GM18502 (cell line): Measurements from ENCODE around the gene MTHFD2L.
"Not testable (repeated sequence)": the region's sequence is repeated elsewhere in the genome, so short reads cannot be mapped to it uniquely, and the experiment has no call there.

ENCODE experiments used
- ATAC-seq: cut with Tn5 transposase; IDR thresholded peaks from one replicate; pipeline ENCODE4 v1.9.1; 2021; ENCODE audit warnings: mild to moderate bottlenecking; ENCODE audit not compliant: unreplicated experiment, poor library complexity

The MTHFD2L gene

GRCh38 chr4:74181219-74181618 is 23.3 kb downstream of the MTHFD2L start:
- ATAC-seq = no peak

- ATAC-seq = peak; percentile 13
Observed at GRCh38 chr4:74188912-74189311, 31.0 kb downstream of the MTHFD2L start.

- peak; percentile 60 for ATAC-seq
Observed at GRCh38 chr4:74189331-74190043, 31.6 kb downstream of the MTHFD2L start.

GRCh38 chr4:74190332-74190731 is 32.4 kb downstream of the MTHFD2L start:
- ATAC-seq = no peak

- ATAC-seq = no peak
Observed at GRCh38 chr4:74190919-74191397, 33.0 kb downstream of the MTHFD2L start.

- ATAC-seq = peak; percentile 71
Observed at GRCh38 chr4:74197080-74197479, 39.2 kb downstream of the MTHFD2L start.

DNA sequence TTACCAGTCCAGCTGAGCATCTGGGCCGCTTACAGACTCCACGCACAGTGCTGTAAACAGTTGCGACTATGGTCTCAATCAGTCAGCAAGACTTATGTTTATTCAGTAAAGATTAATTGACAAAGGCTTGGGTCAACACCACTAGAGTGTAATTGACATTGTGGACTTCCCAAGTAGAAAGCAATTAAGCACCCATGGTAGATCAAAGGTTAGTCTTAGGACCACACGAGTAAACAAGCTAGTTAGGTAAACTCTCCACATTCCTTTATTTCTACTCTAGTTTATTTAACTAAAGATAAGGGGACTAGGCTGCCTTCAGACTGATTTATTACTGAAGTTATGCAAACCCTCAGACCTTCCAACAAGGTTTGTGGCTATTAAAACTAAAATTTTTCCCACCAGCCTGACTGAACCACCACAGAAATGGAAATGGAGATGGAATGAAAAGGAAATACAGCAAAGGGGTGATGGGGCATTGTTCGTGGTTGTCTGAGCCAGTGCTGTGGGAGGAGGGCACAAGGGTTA is 44.2 kb downstream of the MTHFD2L start:
- ATAC-seq = no peak

DNA sequence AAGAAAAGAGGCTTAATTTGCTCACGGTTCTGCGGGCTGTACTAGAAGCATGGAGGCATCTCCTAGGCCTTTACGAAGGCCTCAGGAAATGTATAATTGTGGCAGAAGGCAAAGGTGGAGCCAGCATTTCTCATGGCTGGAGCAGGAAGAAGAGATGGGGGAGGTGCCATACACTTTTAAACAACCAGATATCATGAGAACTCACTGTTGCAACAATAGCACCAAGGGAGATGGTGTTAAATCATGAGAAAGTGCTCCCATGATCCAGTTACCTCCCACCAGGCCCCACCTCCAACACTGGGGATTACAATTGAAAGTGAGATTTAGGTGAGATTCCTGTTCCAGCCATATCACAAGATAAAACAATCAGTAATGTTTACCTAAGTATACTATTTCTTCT is 45.5 kb downstream of the MTHFD2L start:
- ATAC-seq = no peak

GRCh38 chr4:74205046-74205445 is 47.1 kb downstream of the MTHFD2L start:
- ATAC-seq = no peak

- ATAC-seq = no peak
Observed at GRCh38 chr4:74205559-74205958, 47.6 kb downstream of the MTHFD2L start.

DNA sequence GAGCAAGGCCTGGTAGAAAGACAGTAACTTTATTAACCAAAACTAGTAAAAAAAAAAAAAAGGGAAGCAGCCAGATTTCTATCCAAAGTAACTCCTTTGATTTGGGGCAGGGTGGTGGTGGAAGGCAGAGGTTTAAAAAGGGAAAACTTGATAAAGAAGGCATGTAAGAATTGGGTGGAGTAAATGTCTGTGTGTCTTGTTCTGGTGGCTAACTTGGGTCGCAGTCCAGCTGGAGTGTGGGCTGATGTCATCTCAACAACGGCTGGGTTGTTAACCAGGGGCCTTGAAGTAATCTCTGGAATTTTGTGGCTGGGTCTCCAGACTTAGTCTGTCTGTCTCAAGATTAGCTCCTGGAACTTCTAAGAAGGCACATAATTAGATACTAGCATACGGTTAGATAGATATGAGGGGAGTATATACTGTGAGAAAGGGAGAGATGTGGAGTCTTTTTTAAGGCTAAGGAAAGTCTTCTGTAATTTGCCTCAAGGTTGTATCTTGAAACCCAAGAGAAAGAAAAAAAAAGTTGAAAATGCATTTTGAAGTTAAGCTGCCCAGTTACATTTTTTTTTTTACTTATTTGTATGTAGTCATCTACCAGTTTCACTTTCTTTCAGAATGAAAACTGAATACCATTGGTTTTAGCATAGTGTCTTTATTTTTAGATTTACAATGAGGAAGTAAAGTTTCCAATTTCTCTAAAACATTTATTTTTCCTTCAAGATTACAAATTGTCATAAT is 48.3 kb downstream of the MTHFD2L start:
- ATAC-seq = peak; percentile 88

- ATAC-seq = not testable (repeated sequence)
Observed at GRCh38 chr4:74214457-74215159, 56.7 kb downstream of the MTHFD2L start.

DNA sequence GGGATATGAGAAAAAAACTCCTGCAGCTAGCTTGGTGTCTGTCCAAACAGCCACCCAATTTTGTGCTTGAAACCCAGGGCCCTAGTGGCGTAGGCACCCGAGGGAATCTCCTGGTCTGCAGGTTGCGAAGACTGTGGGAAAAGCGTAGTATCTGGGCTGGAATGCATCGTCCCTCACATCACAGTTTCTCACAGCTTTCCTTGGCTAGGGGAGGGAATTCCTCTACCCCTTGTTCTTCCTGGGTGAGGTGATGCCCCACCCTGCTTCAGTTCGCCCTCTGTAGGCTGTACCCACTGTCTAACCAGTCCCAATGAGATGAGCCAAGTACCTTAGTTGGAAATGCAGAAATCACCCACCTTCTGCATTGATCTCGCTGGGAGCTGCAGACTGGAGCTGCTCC is 57.3 kb downstream of the MTHFD2L start:
- ATAC-seq = not testable (repeated sequence)

GRCh38 chr4:74217365-74217764 is 59.4 kb downstream of the MTHFD2L start:
- no peak for ATAC-seq

GRCh38 chr4:74218201-74218600 is 60.3 kb downstream of the MTHFD2L start:
- no peak for ATAC-seq

- ATAC-seq = no peak
Observed at GRCh38 chr4:74219240-74219639, 61.3 kb downstream of the MTHFD2L start.

GRCh38 chr4:74223098-74223497 is 65.2 kb downstream of the MTHFD2L start:
- no peak for ATAC-seq

DNA sequence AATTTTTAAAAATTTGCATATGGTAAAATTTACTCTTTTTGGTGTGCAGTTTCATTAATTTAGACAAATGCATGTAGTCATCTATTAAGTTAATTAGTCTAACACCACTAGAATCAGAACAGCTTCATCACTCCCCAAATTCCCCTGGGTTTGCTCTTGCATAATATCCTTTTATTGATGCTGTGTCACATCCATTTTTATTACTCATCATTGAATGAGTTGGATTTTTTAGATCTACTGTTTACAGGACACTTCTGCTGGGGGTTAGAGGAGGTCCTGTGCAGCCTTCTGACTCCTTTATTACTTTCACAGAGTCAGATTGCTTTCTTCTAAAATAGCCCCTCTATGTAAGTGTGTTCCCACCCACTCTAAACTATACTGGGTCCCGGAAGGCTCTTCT is 65.9 kb downstream of the MTHFD2L start:
- ATAC-seq = no peak

DNA sequence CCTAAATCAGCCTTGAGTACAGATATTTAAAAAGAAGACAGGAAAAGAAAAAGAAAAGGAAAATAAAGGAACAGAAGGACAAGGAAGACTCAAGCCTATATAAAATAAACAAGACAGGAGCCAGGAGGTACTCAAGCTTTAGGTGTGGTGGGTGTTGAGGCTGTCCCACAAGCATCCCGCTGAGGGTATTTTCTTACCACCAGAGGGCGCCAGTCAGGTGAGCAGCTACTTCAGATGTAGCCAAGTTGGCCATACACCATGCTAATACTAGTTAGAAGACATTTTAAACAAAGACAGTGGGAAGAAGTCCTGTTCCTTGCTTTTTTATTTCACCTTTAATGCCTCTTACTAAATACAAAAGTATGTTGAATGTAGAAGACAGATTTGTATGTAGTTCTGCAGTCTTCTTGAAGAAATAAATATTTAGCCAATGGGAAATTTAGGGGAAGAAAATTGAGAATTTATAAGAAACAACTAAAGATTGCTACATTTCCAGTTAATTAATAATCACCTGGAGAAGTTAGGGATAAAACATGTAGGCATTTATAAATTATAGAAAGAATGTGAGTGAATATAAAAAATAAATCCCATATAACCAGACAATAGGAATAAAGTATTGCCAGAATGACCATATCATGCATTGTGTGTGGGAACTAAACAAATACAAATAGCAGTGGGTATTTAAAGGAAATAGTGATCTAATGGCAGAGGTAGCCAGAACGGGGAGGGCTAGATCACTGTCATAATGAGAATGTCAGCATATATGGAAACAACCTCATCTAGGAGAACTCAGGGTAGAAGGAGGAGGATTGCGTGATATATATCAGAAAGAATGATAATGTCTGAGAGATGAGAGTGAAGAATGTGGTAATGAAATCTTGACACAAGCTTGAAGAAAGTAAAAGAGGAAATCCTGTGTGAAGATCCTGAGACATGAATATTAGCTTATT is 71.0 kb downstream of the MTHFD2L start:
- peak; percentile 82 for ATAC-seq
